HG02840 (cell line): Measurements from ENCODE around the gene SCARB1.

Source experiments
- ATAC-seq: cut with Tn5 transposase; IDR thresholded peaks from one replicate; pipeline ENCODE4 v1.9.1; 2021; ENCODE audit warnings: mild to moderate bottlenecking, moderate library complexity, moderate number of reproducible peaks; ENCODE audit not compliant: unreplicated experiment, low FRiP score

SCARB1 gene

GRCh38 chr12:124737772-124738635 is 125.7 kb downstream of the SCARB1 start:
- no peak for ATAC-seq

- no peak for ATAC-seq
Observed at GRCh38 chr12:124737040-124737419, 126.6 kb downstream of the SCARB1 start.

GRCh38 chr12:124736115-124737039 is 127.3 kb downstream of the SCARB1 start:
- no peak for ATAC-seq

GRCh38 chr12:124734224-124734788 is 129.4 kb downstream of the SCARB1 start:
- ATAC-seq, result no peak

- no peak for ATAC-seq
Observed at GRCh38 chr12:124733086-124733485, 130.6 kb downstream of the SCARB1 start.

- no peak for ATAC-seq
Observed at GRCh38 chr12:124732275-124733075, 131.2 kb downstream of the SCARB1 start.

- no peak for ATAC-seq
Observed at GRCh38 chr12:124731869-124732268, 131.8 kb downstream of the SCARB1 start.

- ATAC-seq, result no peak
Observed at GRCh38 chr12:124730455-124730932, 133.2 kb downstream of the SCARB1 start.

GRCh38 chr12:124727922-124728321 is 135.7 kb downstream of the SCARB1 start:
- no peak for ATAC-seq

- no peak for ATAC-seq
Observed at GRCh38 chr12:124727264-124727800, 136.3 kb downstream of the SCARB1 start.
